GM12865 (cell line): ENCODE measurements around the gene NBAS.

ENCODE experiments used
- DNase-seq: peaks from one replicate; pipeline ENCODE4 v3.0.0; 2010; ENCODE audit warnings: low read depth
- H3K4me3 ChIP-seq: 2 replicates; pipeline ENCODE4 v1.5.1; 2011; ENCODE audit warnings: mild to moderate bottlenecking, low read depth, low read length, control low read depth
- CTCF ChIP-seq: IDR thresholded peaks from 2 replicates; pipeline ENCODE4 v1.5.1; 2011; ENCODE audit warnings: low read length, control low read depth, low read depth, inconsistent platforms; ENCODE audit not compliant: insufficient read depth; ENCODE audit errors: missing control alignments

Gene NBAS

GRCh38 chr2:15273452-15273851 lies 287.7 kb downstream of the NBAS start:
- TF ChIP-seq CTCF: no peak
- H3K4me3 ChIP-seq: no peak overlapping the region
- DNase-seq: no peak

DNA sequence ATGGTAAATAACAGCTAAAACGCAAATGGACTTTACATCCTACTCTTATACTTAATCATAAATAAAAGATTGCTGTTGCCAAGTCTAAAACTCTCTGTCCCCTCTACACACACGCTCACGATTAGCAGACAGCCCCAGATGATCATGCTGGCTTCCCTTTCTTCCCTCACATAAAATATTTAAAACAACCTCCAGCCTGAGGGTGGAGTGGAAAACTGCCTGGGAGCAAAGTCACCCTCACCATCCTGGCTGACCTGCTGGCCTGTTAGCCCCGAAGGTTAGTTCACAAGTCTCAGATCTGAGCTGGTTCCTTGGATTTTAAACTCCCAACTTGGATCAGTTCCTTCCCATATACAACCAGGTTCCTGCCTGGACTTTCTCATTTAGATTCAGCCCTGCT lies 288.2 kb downstream of the NBAS start:
- no peak for TF ChIP-seq CTCF
- H3K4me3 ChIP-seq: no peak overlapping the region
- DNase-seq: no peak

DNA sequence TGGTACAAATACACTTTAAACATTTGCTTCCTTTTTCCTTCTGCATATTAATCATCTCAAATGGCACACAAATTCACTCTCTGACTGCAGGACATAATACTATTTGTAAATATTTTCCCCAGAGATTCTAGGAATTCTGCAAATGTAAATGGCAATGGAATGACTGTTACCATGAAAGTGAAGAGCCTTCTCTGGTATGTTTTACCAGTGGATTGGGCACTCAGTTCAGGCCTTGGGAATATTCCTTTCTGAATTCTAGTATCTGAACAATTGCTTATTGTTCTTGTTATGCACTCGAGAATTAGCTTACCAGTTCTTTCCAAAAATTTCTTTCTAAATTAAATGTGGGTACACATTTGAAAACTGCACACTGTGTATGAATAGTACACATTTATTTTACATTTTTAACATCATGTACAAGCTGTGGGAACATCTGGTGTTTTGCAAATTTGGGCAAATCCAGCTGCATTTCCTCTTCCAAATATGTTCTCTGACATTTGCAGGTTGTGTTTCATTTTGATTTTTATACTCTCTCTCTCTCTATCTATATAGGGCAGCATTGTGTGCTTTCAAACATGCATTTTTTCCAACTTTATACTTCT lies 289.1 kb downstream of the NBAS start:
- TF ChIP-seq CTCF: no peak
- no peak overlapping the region for H3K4me3 ChIP-seq
- no peak for DNase-seq

- DNase-seq: no peak
- TF ChIP-seq CTCF: no peak
- no peak overlapping the region for H3K4me3 ChIP-seq
Measured at GRCh38 chr2:15271276-15271675, 289.9 kb downstream of the NBAS start.

- no peak for TF ChIP-seq CTCF
- H3K4me3 ChIP-seq: no peak overlapping the region
- no peak for DNase-seq
Measured at GRCh38 chr2:15269043-15269442, 292.1 kb downstream of the NBAS start.

GRCh38 chr2:15265889-15266288 lies 295.2 kb downstream of the NBAS start:
- no peak overlapping the region for H3K4me3 ChIP-seq
- TF ChIP-seq CTCF: no peak
- no peak for DNase-seq

- DNase-seq: no peak
- no peak for TF ChIP-seq CTCF
Measured at GRCh38 chr2:15263976-15264685, 297.0 kb downstream of the NBAS start.

More at GRCh38 chr2:15263976-15264685, 297.0 kb downstream of the NBAS start:
- no peak overlapping the region for H3K4me3 ChIP-seq
